ENCODE results near the gene LIMS2.

GRCh38 chr2:127681976-127682857 lies 6.9 kb upstream of the LIMS2 start:
- no peak for TF ChIP-seq CTCF (IDR thresholded peaks at IDR 0.05; ENCODE audit: control extremely low read depth in 1 of 3, insufficient read depth in 1 of 3, low read depth in 1 of 3, low read length in 3 of 3)
- no peak for TF ChIP-seq YY1 (IDR thresholded peaks at IDR 0.05; ENCODE audit: low read depth, low read length)
- no peak for TF ChIP-seq NANOG (IDR thresholded peaks at IDR 0.05; ENCODE audit: insufficient read depth, low read depth, low read length, poor library complexity, severe bottlenecking)
- no peak for TF ChIP-seq POLR2AphosphoS5 (IDR thresholded peaks at IDR 0.05; ENCODE audit: low read depth, low read length)
